ENCODE data around the gene ABCA3.

DNA sequence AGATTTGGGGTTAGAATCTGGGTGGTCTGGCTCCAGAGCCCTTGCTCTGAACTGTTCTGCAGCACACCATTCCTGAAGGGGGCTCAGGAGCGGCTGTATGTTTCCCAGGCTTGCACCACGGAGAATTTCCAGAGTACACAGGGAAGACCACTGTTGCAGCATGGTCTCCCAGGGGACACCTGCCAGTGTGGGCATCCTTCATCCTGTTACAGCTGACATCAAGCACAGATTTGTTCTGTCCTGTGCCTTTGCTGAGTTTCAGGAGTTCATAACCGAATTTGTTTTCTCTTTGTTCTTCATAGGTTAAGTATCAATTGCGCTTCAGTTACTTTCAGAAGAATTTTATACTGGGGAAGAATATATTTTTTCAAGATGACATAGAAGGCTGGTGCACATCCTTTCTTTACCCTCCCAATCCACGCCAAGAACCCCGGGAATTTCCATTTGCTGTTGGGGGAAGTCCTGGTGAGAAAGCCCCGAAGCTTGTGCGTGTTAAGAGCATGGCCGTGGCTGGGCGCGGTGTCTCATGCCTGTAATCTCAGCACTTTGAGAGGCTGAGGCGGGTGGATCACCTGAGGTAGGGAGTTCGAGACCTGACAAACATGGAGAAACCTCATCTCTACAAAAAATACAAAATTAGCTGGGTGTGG is 26.3 kb upstream of the ABCA3 start:
- TF ChIP-seq, protein P1, sequence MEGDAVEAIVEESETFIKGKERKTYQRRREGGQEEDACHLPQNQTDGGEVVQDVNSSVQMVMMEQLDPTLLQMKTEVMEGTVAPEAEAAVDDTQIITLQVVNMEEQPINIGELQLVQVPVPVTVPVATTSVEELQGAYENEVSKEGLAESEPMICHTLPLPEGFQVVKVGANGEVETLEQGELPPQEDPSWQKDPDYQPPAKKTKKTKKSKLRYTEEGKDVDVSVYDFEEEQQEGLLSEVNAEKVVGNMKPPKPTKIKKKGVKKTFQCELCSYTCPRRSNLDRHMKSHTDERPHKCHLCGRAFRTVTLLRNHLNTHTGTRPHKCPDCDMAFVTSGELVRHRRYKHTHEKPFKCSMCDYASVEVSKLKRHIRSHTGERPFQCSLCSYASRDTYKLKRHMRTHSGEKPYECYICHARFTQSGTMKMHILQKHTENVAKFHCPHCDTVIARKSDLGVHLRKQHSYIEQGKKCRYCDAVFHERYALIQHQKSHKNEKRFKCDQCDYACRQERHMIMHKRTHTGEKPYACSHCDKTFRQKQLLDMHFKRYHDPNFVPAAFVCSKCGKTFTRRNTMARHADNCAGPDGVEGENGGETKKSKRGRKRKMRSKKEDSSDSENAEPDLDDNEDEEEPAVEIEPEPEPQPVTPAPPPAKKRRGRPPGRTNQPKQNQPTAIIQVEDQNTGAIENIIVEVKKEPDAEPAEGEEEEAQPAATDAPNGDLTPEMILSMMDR (conservative IDR thresholded peaks at IDR 0.05; ENCODE audit: low read depth in 2 of 2) = no peak
- TF ChIP-seq POLR2AphosphoS5 (IDR thresholded peaks at IDR 0.05; ENCODE audit: low read depth) = no peak
- no peak for TF ChIP-seq EZH2 (IDR thresholded peaks at IDR 0.05; ENCODE audit: low read depth, unreplicated experiment)
- no peak for TF ChIP-seq JUNB (IDR thresholded peaks at IDR 0.05; ENCODE audit: unreplicated experiment)
